Measurements from ENCODE around the gene WBP1L.
"Not testable (repeated sequence)": the region's sequence is repeated elsewhere in the genome, so short reads cannot be mapped to it uniquely, and the experiment has no call there.

Gene WBP1L

DNA sequence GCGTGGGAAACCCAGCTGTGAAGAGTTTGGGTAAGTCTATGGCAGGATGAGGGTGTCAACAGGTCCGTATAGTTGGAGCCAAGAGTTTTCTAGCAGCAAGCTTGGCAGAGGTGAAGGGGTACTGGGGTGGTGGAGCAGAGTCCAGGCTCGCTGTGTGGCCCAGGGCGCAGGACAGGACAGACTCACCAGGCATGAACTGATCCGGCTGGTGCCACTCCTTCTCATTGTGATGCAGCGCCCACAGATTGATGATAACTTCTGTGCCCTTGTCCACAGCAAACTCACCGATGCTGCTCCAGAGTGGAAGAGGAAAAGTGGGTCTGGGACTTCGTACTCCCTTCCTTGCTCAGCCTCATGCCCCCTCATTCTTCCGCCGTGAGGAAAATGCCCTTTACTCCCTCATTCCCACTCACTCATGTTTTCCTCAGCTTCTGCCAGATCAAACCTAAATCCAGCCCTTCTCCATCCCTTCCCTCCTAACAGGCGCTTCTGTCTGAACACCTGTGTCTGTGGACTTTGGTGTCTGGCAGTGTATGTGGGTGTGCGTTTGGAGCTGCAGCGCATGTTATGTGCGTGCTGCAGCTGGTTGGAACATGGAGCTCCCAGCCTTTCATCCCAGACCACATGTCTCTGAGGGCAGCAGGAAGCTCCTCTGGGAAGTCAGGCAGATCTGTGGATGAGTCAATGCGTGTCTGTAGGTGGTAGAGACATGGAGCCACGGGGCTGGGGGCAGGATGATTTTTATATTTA is 87.7 kb downstream of the WBP1L start:
- no peaks in the 10 kb centered on the region for H3K27me3 ChIP-seq (ENCODE audit: control insufficient read depth, insufficient read depth, low read length)
- H3K9me3 ChIP-seq (ENCODE audit: control insufficient read depth, insufficient read depth, low read length), result no peaks in the 10 kb centered on the region

DNA sequence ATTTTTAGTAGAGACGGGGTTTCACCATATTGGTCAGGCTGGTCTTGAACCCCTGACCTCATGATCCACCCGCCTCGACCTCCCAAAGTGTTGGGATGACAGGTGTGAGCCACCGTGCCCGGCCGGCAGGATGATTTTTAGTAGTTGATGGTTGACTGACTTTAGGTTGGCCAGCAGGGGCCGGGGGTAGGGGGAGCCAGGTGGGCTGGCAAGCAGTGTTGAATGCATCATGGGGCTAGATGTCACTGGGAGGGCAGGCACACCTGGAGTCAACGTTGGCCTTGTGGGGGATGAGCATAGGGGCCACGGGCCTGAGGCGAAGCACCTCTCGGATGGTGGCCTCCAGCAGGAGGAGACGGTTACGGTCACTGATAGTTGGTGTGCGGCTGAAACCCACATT is 88.5 kb downstream of the WBP1L start:
- Histone ChIP-seq H3K4me3 (ENCODE audit: low read depth, low read length) (no peak overlapping the region), H3K27me3 (ENCODE audit: control insufficient read depth, insufficient read depth, low read length) (no peaks in the 10 kb centered on the region), H3K27ac (ENCODE audit: low read depth, low read length) (no peak overlapping the region), H3K9ac (ENCODE audit: low read depth, low read length) (no peak overlapping the region), H3K9me3 (ENCODE audit: control insufficient read depth, insufficient read depth, low read length) (no peaks in the 10 kb centered on the region), H3K36me3 (ENCODE audit: control insufficient read depth, insufficient read depth, low read length) (no peaks in the 10 kb centered on the region), H3K4me1 (ENCODE audit: control insufficient read depth, insufficient read depth, low read length) (no peaks in the 10 kb centered on the region)

More for the DNA sequence above, 87.7 kb downstream of the WBP1L start:
- Histone ChIP-seq H3K36me3 (ENCODE audit: control insufficient read depth, insufficient read depth, low read length) (no peaks in the 10 kb centered on the region), H3K9ac (ENCODE audit: low read depth, low read length) (no peak overlapping the region), H3K27ac (ENCODE audit: low read depth, low read length) (no peak overlapping the region), H3K4me3 (ENCODE audit: low read depth, low read length) (no peak overlapping the region), H3K4me1 (ENCODE audit: control insufficient read depth, insufficient read depth, low read length) (no peaks in the 10 kb centered on the region)

DNA sequence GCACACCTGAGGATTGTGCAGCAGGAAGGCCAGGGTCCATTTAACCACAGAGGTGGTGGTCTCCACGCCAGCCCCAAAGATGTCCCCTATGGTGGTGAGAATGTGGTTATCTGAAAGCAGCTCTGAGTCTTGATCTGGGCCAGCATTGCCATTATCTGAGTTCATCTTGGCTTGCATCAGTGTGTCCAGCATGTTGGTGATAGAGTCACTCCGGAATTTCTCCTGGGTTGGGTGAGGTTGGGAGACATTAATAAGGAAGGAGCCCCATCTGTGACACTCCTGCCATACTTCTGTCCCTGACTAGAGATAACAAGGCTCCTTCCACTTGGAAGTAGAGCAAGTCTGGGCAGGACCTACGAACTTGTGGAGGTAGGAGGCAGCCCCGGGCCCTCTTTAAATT is 89.2 kb downstream of the WBP1L start:
- Histone ChIP-seq H3K27ac (ENCODE audit: low read depth, low read length) (no peak overlapping the region), H3K4me3 (ENCODE audit: low read depth, low read length) (no peak overlapping the region), H3K9me3 (ENCODE audit: control insufficient read depth, insufficient read depth, low read length) (no peaks in the 10 kb centered on the region), H3K36me3 (ENCODE audit: control insufficient read depth, insufficient read depth, low read length) (no peaks in the 10 kb centered on the region), H3K9ac (ENCODE audit: low read depth, low read length) (no peak overlapping the region), H3K27me3 (ENCODE audit: control insufficient read depth, insufficient read depth, low read length) (no peaks in the 10 kb centered on the region), H3K4me1 (ENCODE audit: control insufficient read depth, insufficient read depth, low read length) (no peaks in the 10 kb centered on the region)

DNA sequence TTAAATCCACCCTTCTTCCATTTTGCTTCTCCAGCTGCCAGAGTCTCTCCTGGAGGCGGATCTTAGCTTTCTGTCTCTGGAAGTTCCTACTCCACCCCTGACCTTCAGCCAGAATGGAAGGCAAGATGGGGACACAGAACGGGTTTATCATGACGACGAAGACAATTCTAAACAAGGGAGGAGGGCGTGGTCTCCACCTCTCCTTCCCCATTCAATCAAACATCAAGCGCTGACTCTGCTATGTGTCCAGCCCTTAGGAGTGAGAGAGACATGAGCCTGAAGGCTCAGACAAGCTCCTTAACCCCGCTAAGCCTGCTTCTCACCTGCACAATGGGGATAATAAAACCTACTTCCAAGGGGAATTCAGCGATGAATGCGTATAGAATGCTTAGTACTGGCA is 90.4 kb downstream of the WBP1L start:
- Histone ChIP-seq H3K27me3 (ENCODE audit: control insufficient read depth, insufficient read depth, low read length) (no peaks in the 10 kb centered on the region), H3K9ac (ENCODE audit: low read depth, low read length) (no peak overlapping the region), H3K9me3 (ENCODE audit: control insufficient read depth, insufficient read depth, low read length) (no peaks in the 10 kb centered on the region), H3K27ac (ENCODE audit: low read depth, low read length) (no peak overlapping the region), H3K4me1 (ENCODE audit: control insufficient read depth, insufficient read depth, low read length) (no peaks in the 10 kb centered on the region), H3K36me3 (ENCODE audit: control insufficient read depth, insufficient read depth, low read length) (no peaks in the 10 kb centered on the region), H3K4me3 (ENCODE audit: low read depth, low read length) (no peak overlapping the region)

DNA sequence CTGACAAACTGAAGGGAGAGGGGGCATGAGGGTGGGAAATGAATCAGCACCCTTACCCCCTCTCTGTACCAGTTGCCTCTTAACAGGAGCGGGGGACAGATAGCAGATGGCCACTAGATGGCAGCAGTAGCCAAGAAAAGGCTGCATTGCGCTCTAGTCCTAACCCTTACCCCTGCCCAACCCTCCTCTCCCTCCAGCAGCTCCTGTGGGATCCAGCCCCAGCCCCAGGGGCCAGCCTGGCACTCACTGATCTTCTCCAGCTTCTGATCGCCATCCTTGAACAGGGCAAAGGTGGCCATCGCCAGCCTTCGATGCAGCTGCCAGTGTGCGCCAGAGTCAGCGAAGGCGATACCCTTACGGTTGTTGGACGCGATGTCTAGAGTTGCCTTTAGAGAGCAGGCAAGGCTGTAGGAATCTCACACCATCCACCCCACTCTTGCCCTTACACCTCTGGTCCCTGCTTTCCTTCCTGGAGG is 91.3 kb downstream of the WBP1L start:
- Histone ChIP-seq H3K9ac (ENCODE audit: low read depth, low read length) (no peak overlapping the region), H3K27me3 (ENCODE audit: control insufficient read depth, insufficient read depth, low read length) (no peaks in the 10 kb centered on the region), H3K4me1 (ENCODE audit: control insufficient read depth, insufficient read depth, low read length) (no peaks in the 10 kb centered on the region), H3K36me3 (ENCODE audit: control insufficient read depth, insufficient read depth, low read length) (no peaks in the 10 kb centered on the region), H3K27ac (ENCODE audit: low read depth, low read length) (no peak overlapping the region), H3K4me3 (ENCODE audit: low read depth, low read length) (no peak overlapping the region), H3K9me3 (ENCODE audit: control insufficient read depth, insufficient read depth, low read length) (no peaks in the 10 kb centered on the region)

DNA sequence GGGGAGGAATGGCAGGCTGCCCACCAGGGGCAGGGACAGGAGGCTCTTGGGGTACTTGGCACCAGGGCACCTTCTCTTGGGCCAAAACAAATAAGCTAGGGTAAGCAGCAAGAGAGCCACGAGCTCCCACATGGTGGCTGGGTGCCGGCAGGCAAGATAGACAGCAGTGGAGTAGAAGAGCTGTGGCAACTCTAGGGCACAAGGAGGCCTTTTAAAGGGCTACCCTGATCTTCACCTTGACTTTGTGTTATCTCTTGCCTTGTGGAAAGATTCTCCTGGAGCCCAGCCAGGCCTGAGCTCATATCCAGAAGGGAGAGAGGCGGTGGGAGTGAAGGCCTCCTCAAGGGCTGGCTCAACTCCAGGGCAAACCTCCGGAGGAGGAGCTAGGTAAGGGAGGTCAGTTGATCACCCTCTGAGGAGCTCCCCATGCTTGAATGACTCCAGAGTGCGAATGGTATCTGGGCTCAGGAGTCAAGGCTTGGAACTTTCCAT is 93.5 kb downstream of the WBP1L start, which contains the start of gene CYP17A1:
CYP17A1 (minus strand) TSS at position 184 of the 492 bp plus-strand sequence; CDS start at position 132, 52 bp downstream.
- H3K4me3 ChIP-seq (ENCODE audit: low read depth, low read length), result no peak within 1 kb of the TSS
- H3K4me1 ChIP-seq (ENCODE audit: control insufficient read depth, insufficient read depth, low read length), result no peaks in the 10 kb centered on the region
- no peak within 1 kb of the TSS for H3K27ac ChIP-seq (ENCODE audit: low read depth, low read length)
- H3K9me3 ChIP-seq (ENCODE audit: control insufficient read depth, insufficient read depth, low read length), result no peaks in the 10 kb centered on the region
- no peaks in the 10 kb centered on the region for H3K36me3 ChIP-seq (ENCODE audit: control insufficient read depth, insufficient read depth, low read length)
- H3K27me3 ChIP-seq (ENCODE audit: control insufficient read depth, insufficient read depth, low read length), result no peaks in the 10 kb centered on the region
- no peak within 1 kb of the TSS for H3K9ac ChIP-seq (ENCODE audit: low read depth, low read length)

DNA sequence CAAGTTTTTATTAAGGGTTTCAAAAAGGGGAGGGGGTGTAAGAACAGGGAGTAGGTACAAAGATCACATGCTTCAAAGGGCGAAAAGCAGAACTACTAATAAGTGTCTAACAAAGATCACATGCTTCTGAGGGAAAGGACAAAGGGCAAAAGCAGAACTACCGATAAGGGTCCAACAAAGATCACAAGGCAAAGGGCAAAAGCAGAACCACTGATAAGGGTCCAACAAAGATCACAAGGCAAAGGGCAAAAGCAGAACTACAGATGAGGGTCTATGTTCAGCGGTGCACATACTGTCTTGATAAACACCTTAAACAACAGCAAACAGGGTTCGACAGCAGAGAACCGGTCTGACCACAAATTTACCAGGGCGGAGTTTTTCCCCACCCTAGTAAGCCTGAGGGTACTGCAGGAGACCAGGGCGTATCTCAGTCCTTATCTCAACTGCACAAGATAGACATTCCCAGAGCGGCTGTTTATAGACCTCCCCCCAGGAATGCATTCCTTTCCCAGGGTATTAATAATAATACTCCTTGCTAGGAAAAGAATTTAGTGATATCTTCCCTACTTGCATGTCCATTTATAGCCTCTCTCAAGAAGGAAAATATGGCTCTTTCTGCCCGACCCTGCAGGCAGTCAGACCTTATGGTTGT is 94.7 kb downstream of the WBP1L start:
- H3K4me1 ChIP-seq (ENCODE audit: control insufficient read depth, insufficient read depth, low read length); H3K4me3 ChIP-seq (ENCODE audit: low read depth, low read length); H3K9ac ChIP-seq (ENCODE audit: low read depth, low read length); H3K36me3 ChIP-seq (ENCODE audit: control insufficient read depth, insufficient read depth, low read length); H3K27ac ChIP-seq (ENCODE audit: low read depth, low read length); H3K27me3 ChIP-seq (ENCODE audit: control insufficient read depth, insufficient read depth, low read length); H3K9me3 ChIP-seq (ENCODE audit: control insufficient read depth, insufficient read depth, low read length): not testable (repeated sequence)

DNA sequence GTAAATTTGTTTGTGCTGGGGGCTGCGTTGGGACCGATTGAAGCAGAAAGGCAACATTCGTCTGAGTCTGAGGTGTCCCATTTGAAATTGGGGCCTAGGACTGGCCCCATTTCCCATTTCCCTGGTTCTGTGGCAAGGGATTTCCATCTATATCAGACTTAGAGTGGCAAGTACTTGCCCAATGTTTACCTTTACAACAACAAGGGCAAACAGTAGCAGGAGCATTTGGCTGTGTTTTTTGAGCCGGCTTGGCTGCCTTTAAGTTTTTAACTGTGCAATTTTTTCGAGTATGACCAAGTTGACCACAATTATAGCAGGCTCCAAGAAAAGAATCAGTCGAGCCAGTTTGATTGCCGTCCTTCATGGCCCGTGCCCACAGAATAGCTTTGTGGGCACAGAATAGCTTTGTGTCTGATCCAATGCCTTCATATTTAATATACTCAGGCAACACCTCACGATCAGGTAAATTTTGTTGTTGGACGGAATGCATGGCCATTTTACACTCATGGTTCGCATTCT is 98.1 kb downstream of the WBP1L start:
- Histone ChIP-seq H3K27me3 (ENCODE audit: control insufficient read depth, insufficient read depth, low read length) (no peaks in the 10 kb centered on the region), H3K27ac (ENCODE audit: low read depth, low read length) (no peak overlapping the region), H3K36me3 (ENCODE audit: control insufficient read depth, insufficient read depth, low read length) (no peaks in the 10 kb centered on the region), H3K4me1 (ENCODE audit: control insufficient read depth, insufficient read depth, low read length) (no peaks in the 10 kb centered on the region), H3K9ac (ENCODE audit: low read depth, low read length) (no peak overlapping the region), H3K9me3 (ENCODE audit: control insufficient read depth, insufficient read depth, low read length) (no peaks in the 10 kb centered on the region), H3K4me3 (ENCODE audit: low read depth, low read length) (no peak overlapping the region)

DNA sequence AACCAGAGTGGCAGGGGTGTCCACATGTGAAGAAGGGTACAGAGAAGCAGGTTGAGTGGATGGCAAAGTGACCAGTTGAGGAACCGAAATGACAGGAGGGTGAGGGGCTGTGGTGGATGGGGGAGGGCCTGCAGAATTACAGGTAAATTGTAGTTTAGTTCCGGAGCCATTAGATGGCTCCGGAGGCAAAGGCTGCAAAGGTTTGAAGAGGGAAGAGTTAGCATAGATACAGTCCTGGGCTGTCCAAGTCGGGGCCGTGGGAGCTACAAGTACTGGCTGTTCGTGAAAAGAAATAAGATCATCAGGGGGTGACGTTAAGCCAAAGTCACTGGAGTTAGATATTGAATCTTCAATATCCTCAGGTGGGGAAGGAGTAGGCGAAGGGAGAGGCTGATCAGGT is 99.4 kb downstream of the WBP1L start:
- not testable (repeated sequence) for H3K9ac ChIP-seq (ENCODE audit: low read depth, low read length); H3K27ac ChIP-seq (ENCODE audit: low read depth, low read length); H3K27me3 ChIP-seq (ENCODE audit: control insufficient read depth, insufficient read depth, low read length); H3K4me1 ChIP-seq (ENCODE audit: control insufficient read depth, insufficient read depth, low read length); H3K36me3 ChIP-seq (ENCODE audit: control insufficient read depth, insufficient read depth, low read length); H3K4me3 ChIP-seq (ENCODE audit: low read depth, low read length); H3K9me3 ChIP-seq (ENCODE audit: control insufficient read depth, insufficient read depth, low read length)

DNA sequence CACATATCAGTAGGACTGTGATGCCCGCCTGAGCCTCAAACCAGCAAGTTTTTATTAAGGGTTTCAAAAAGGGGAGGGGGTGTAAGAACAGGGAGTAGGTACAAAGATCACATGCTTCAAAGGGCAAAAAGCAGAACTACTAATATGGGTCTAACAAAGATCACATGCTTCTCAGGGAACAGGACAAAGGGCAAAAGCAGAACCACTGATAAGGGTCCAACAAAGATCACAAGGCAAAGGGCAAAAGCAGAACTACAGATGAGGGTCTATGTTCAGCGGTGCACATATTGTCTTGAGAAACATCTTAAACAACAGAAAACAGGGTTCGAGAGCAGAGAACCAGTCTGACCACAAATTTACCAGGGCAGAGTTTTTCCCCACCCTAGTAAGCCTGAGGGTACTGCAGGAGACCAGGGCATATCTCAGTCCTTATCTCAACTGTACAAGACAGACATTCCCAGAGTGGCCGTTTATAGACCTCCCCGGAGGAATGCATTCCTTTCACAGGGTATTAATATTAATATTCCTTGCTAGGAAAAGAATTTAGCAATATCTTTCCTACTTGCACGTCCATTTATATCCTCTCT is 100.5 kb downstream of the WBP1L start:
- H3K4me1 ChIP-seq (ENCODE audit: control insufficient read depth, insufficient read depth, low read length); H3K27me3 ChIP-seq (ENCODE audit: control insufficient read depth, insufficient read depth, low read length); H3K9ac ChIP-seq (ENCODE audit: low read depth, low read length); H3K9me3 ChIP-seq (ENCODE audit: control insufficient read depth, insufficient read depth, low read length); H3K4me3 ChIP-seq (ENCODE audit: low read depth, low read length); H3K27ac ChIP-seq (ENCODE audit: low read depth, low read length); H3K36me3 ChIP-seq (ENCODE audit: control insufficient read depth, insufficient read depth, low read length): not testable (repeated sequence)

All from HUES48 (cell line).